Measurements from ENCODE around the gene NR1H2.
"Not testable (repeated sequence)": the region's sequence is repeated elsewhere in the genome, so short reads cannot be mapped to it uniquely, and the experiment has no call there.

Gene NR1H2

DNA sequence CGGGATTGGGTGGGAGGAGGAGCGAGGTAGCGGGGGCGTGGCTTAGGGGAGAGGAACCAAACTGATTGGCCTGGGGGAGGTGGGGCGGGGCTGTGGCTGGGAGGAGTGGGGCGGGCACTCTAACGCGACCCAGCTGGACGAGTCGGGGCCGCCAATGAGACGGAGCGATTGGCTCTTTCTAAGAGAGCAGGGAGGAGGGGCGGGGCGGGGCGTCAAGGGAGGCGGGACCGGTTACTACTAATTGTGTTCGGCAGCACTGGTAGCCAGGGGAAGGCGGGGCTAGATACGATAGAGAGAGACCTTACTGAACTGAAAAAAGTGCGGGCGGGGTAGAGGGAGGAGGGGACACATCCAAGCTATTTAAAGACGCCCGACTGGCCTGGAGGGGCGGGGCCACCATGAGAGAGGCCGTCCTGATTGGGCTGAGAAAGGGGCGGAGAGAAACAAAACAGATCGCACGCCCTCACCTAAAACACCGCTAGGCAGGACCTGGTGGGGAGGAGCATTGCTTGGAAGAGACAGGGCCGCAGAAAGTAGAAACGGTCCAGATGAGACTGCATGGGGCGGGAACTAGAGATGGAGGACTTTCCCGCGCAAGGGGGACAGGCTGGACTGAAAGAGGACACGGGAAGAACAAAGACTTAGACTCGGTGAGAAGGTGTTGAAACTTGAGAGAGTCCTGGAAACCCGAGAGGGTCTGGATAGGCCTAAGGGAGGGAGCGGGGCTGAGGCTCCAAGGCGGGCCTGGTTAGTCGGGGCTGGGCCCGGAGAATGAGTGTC lies 46.9 kb upstream of the NR1H2 start, which contains the start of gene KCNC3:
Gene KCNC3, minus strand, starts transcription at position 232 of the 780 bp plus-strand sequence. CDS start 295 bp downstream, outside the sequence.
- Histone ChIP-seq H3K79me2 (ENCODE audit: control insufficient read depth, insufficient read depth, low read length) (no peaks in the 10 kb centered on the region), H3K18ac (ENCODE audit: low read length) (peak within 1 kb of the TSS; percentile 31), H2BK15ac (replicated peaks; ENCODE audit: low read depth) (no peak within 1 kb of the TSS), H2BK5ac (ENCODE audit: low read length) (no peak within 1 kb of the TSS), H3K23ac (ENCODE audit: low read length) (peak within 1 kb of the TSS; percentile 24), H3K4me1 (ENCODE audit: control insufficient read depth, low read depth, low read length) (peaks cover 6% of the 10 kb centered on the region), H3K79me1 (ENCODE audit: low read length) (no peaks in the 10 kb centered on the region), H3K4me3 (ENCODE audit: low read length) (peak within 1 kb of the TSS; percentile 55), H3K4me2 (ENCODE audit: low read length) (peak within 1 kb of the TSS; percentile 83), H4K5ac (ENCODE audit: low read length) (no peak within 1 kb of the TSS), H3K36me3 (ENCODE audit: control insufficient read depth, insufficient read depth, low read length) (no peaks in the 10 kb centered on the region), H3K27me3 (ENCODE audit: insufficient read depth, low read length, poor library complexity) (peaks cover 15% of the 10 kb centered on the region), H2BK120ac (ENCODE audit: low read depth, low read length) (no peak within 1 kb of the TSS), H3K9ac (ENCODE audit: low read length) (peak within 1 kb of the TSS; percentile 90), H3K4ac (ENCODE audit: low read depth, low read length) (no peak within 1 kb of the TSS), H4K8ac (ENCODE audit: low read depth, low read length) (no peak within 1 kb of the TSS), H2AK5ac (ENCODE audit: low read length) (no peak within 1 kb of the TSS), H3K27ac (ENCODE audit: low read depth, low read length) (no peak within 1 kb of the TSS), H3K56ac (ENCODE audit: low read length) (peak within 1 kb of the TSS; percentile 98)
- WGBS (ENCODE audit: extremely low coverage, insufficient coverage, low lambda C conversion rate), result no CpG with 5 or more reads among the region's 43 CpGs
- peak; percentile 100 for DNase-seq

DNA sequence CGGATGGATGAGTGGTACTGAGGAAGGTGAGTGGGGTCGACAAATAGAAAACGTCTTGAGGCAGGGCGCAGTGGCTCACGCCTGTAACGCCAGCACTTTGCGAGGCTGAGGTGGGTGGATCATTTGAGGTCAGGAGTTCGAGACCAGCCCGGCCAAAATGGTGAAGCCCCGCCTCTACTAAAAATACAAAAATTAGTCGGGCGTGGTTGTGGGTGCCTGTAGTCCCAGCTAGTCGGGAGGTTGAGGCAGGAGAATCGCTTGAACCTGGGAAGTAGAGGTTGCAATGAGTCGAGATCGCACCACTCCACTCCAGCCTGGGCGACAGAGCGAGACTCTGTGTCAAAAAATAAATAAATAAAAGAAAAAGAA lies 46.3 kb upstream of the NR1H2 start:
- not testable (repeated sequence) for H3K18ac ChIP-seq (ENCODE audit: low read length); H3K36me3 ChIP-seq (ENCODE audit: control insufficient read depth, insufficient read depth, low read length); H3K4me1 ChIP-seq (ENCODE audit: control insufficient read depth, low read depth, low read length); H4K5ac ChIP-seq (ENCODE audit: low read length); H2AK5ac ChIP-seq (ENCODE audit: low read length); H2BK15ac ChIP-seq (replicated peaks; ENCODE audit: low read depth); H4K8ac ChIP-seq (ENCODE audit: low read depth, low read length); H2BK120ac ChIP-seq (ENCODE audit: low read depth, low read length); H3K79me2 ChIP-seq (ENCODE audit: control insufficient read depth, insufficient read depth, low read length); H3K4ac ChIP-seq (ENCODE audit: low read depth, low read length); DNase-seq; H3K27ac ChIP-seq (ENCODE audit: low read depth, low read length); H2BK5ac ChIP-seq (ENCODE audit: low read length); H3K79me1 ChIP-seq (ENCODE audit: low read length); H3K23ac ChIP-seq (ENCODE audit: low read length)
- Histone ChIP-seq H3K27me3 (ENCODE audit: insufficient read depth, low read length, poor library complexity) (peaks cover 15% of the 10 kb centered on the region), H3K4me2 (ENCODE audit: low read length) (peak overlapping the region; percentile 83), H3K56ac (ENCODE audit: low read length) (peak overlapping the region; percentile 98), H3K4me3 (ENCODE audit: low read length) (peak overlapping the region; percentile 55), H3K9ac (ENCODE audit: low read length) (peak overlapping the region; percentile 90)
- WGBS (ENCODE audit: extremely low coverage, insufficient coverage, low lambda C conversion rate), result no CpG with 5 or more reads among the region's 18 CpGs

DNA sequence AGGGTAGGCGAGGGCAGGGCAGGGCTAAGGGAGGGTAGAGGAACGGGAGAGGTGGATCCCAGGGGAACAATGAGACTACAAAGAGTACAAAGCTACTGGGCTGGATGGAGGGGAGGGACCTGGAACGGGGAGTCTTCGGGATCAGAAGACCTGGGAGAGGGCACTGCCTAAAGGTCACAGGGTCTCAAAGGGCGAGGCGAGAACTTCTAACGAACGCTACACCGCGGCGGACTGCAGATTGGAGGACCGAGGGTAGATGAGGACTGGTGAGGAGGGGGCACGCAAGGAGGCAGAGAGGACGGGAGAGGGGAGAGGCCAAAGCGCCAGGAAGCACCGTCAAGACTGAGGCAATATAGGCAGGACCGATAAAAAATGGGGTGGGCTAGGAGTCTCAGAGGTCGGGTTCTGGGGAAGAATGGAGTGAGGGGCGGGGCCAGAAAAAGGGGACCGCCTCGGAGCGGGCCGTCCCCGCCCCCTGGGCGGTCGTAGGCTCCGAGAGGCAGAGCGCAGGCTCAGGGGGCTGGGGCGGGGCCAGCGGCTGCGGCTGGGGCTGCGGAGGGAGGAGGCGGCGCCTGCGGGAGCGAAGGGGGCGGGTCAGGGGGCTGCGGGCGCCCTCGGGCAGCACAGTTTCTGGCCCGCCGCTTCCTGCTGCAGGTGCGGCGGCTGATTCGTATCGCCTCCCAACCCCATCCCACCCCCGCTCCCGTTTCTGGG lies 45.7 kb upstream of the NR1H2 start:
- Histone ChIP-seq H3K27ac (ENCODE audit: low read depth, low read length) (peak overlapping the region; percentile 24), H3K23ac (ENCODE audit: low read length) (no peak overlapping the region), H3K4me1 (ENCODE audit: control insufficient read depth, low read depth, low read length) (peaks cover 4% of the 10 kb centered on the region), H3K9ac (ENCODE audit: low read length) (peak overlapping the region; percentile 90), H4K8ac (ENCODE audit: low read depth, low read length) (no peak overlapping the region), H2BK15ac (replicated peaks; ENCODE audit: low read depth) (no peak overlapping the region), H3K36me3 (ENCODE audit: control insufficient read depth, insufficient read depth, low read length) (no peaks in the 10 kb centered on the region), H2AK5ac (ENCODE audit: low read length) (no peak overlapping the region), H3K4me2 (ENCODE audit: low read length) (peak overlapping the region; percentile 82), H3K27me3 (ENCODE audit: insufficient read depth, low read length, poor library complexity) (peaks cover 15% of the 10 kb centered on the region), H3K18ac (ENCODE audit: low read length) (peak overlapping the region; percentile 13), H3K4me3 (ENCODE audit: low read length) (peak overlapping the region; percentile 74), H3K4ac (ENCODE audit: low read depth, low read length) (no peak overlapping the region), H3K79me2 (ENCODE audit: control insufficient read depth, insufficient read depth, low read length) (no peaks in the 10 kb centered on the region), H2BK5ac (ENCODE audit: low read length) (no peak overlapping the region), H3K56ac (ENCODE audit: low read length) (peak overlapping the region; percentile 98), H3K79me1 (ENCODE audit: low read length) (no peaks in the 10 kb centered on the region), H2BK120ac (ENCODE audit: low read depth, low read length) (no peak overlapping the region), H4K5ac (ENCODE audit: low read length) (no peak overlapping the region)
- WGBS (ENCODE audit: extremely low coverage, insufficient coverage, low lambda C conversion rate), result no CpG with 5 or more reads among the region's 48 CpGs
- peak; percentile 95 for DNase-seq

DNA sequence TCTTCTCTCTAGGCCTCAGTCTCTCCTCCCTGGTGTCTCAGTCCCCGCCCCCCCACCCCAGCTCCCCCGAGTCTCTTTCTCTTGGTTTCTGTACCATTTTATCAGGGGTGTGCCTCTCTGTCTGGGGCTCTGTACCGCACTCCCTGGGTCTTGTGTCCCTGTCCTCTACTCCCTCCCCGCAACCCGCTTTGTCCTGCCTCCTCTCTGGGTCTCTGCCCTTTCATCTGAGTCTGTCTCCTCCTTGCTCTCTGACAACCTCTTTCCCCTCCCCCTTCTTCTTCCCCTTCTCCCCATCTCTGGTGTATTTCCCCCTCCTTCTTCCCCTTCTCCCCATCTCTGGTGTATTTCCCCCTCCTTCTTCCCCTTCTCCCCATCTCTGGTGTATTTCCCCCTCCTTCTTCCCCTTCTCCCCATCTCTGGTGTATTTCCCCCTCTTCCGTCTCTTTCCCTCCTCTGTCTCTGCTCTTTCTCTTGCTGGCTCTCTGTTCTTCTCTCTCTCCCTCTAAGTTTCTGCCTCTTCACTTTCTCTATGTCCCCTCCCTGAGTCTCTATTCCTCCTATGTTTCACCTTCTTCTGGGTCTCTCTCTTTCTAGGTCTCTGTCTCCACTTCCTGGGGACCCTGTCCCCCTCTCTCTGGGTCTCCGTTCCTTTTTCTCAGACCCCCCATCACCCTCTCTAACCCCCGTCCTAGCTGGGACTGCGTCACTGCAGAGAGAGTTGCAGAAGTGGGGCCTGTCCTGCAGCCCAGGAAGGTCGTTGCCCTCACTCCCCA lies 44.9 kb upstream of the NR1H2 start:
- H2BK120ac ChIP-seq (ENCODE audit: low read depth, low read length), result no peak overlapping the region
- WGBS (ENCODE audit: extremely low coverage, insufficient coverage, low lambda C conversion rate), result no CpG with 5 or more reads among the region's 10 CpGs
- peaks cover 15% of the 10 kb centered on the region for H3K27me3 ChIP-seq (ENCODE audit: insufficient read depth, low read length, poor library complexity)
- H3K56ac ChIP-seq (ENCODE audit: low read length), result peak overlapping the region; percentile 93
- peak overlapping the region; percentile 10 for H3K18ac ChIP-seq (ENCODE audit: low read length)
- peak overlapping the region; percentile 1 for H3K27ac ChIP-seq (ENCODE audit: low read depth, low read length)
- H3K79me2 ChIP-seq (ENCODE audit: control insufficient read depth, insufficient read depth, low read length), result no peaks in the 10 kb centered on the region
- peak overlapping the region; percentile 67 for H3K4me3 ChIP-seq (ENCODE audit: low read length)
- DNase-seq, result peak; percentile 90
- H4K5ac ChIP-seq (ENCODE audit: low read length), result no peak overlapping the region
- no peak overlapping the region for H2BK15ac ChIP-seq (replicated peaks; ENCODE audit: low read depth)
- no peak overlapping the region for H2BK5ac ChIP-seq (ENCODE audit: low read length)
- no peak overlapping the region for H2AK5ac ChIP-seq (ENCODE audit: low read length)
- H3K79me1 ChIP-seq (ENCODE audit: low read length), result no peaks in the 10 kb centered on the region
- H3K36me3 ChIP-seq (ENCODE audit: control insufficient read depth, insufficient read depth, low read length), result no peaks in the 10 kb centered on the region
- no peak overlapping the region for H4K8ac ChIP-seq (ENCODE audit: low read depth, low read length)
- no peak overlapping the region for H3K4ac ChIP-seq (ENCODE audit: low read depth, low read length)
- H3K4me1 ChIP-seq (ENCODE audit: control insufficient read depth, low read depth, low read length), result peaks cover 4% of the 10 kb centered on the region
- H3K4me2 ChIP-seq (ENCODE audit: low read length), result peak overlapping the region; percentile 94
- H3K9ac ChIP-seq (ENCODE audit: low read length), result peak overlapping the region; percentile 77
- H3K23ac ChIP-seq (ENCODE audit: low read length), result no peak overlapping the region

GRCh38 chr19:50331994-50332243 lies 44.3 kb upstream of the NR1H2 start:
- Histone ChIP-seq H4K8ac (ENCODE audit: low read depth, low read length) (no peak overlapping the region), H2BK15ac (replicated peaks; ENCODE audit: low read depth) (no peak overlapping the region), H2BK5ac (ENCODE audit: low read length) (no peak overlapping the region), H3K27ac (ENCODE audit: low read depth, low read length) (peak overlapping the region; percentile 1), H3K27me3 (ENCODE audit: insufficient read depth, low read length, poor library complexity) (peaks cover 10% of the 10 kb centered on the region), H2BK120ac (ENCODE audit: low read depth, low read length) (no peak overlapping the region), H3K4me3 (ENCODE audit: low read length) (no peak overlapping the region), H3K4ac (ENCODE audit: low read depth, low read length) (no peak overlapping the region), H3K4me2 (ENCODE audit: low read length) (peak overlapping the region; percentile 94), H3K36me3 (ENCODE audit: control insufficient read depth, insufficient read depth, low read length) (no peaks in the 10 kb centered on the region), H3K79me1 (ENCODE audit: low read length) (no peaks in the 10 kb centered on the region), H3K4me1 (ENCODE audit: control insufficient read depth, low read depth, low read length) (peaks cover 4% of the 10 kb centered on the region), H4K5ac (ENCODE audit: low read length) (no peak overlapping the region), H3K23ac (ENCODE audit: low read length) (no peak overlapping the region), H3K56ac (ENCODE audit: low read length) (peak overlapping the region; percentile 93), H2AK5ac (ENCODE audit: low read length) (no peak overlapping the region), H3K18ac (ENCODE audit: low read length) (peak overlapping the region; percentile 10), H3K9ac (ENCODE audit: low read length) (peak overlapping the region; percentile 77), H3K79me2 (ENCODE audit: control insufficient read depth, insufficient read depth, low read length) (no peaks in the 10 kb centered on the region)
- DNase-seq, result no peak
- WGBS (ENCODE audit: extremely low coverage, insufficient coverage, low lambda C conversion rate), result no CpG with 5 or more reads among the region's 2 CpGs

Measured in mesendoderm (in vitro differentiated cells).